ENCODE data around the gene FNTB. TPM values are rescaled to one million over a fixed set of nuclear protein-coding genes. Genes with fewer than 3 reads are reported as not detected.

Gene FNTB
- polyA plus RNA-seq, 1 donor: 26.2 TPM

DNA sequence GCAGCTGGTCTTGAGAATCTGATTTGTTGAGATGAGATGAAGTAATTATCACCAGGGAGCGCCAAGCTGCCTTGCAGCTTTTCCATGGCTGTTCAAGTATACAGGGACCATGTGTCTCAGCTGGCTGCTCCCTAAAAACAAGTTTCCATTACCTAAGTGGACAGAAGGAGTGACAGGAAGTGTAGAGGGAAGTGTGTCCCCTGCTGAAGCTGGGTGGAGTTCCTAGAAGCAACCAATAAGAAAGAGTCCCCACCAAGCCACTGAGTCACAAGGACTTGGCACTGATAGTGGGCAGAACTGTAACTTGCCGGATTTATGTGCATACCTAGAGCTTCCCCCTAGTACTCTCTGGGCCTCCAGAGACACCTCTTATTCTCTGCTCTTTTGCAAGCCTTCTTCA lies 42.7 kb upstream of the FNTB start:
- peaks cover 32% of the 10 kb centered on the region for H3K36me3 ChIP-seq (ENCODE audit: control insufficient read depth, insufficient read depth, low read length)
- no peak overlapping the region for H3K27ac ChIP-seq (ENCODE audit: low read length)
- no peak overlapping the region for H3K4me3 ChIP-seq (ENCODE audit: low read length)
- peaks cover 2% of the 10 kb centered on the region for H3K9me3 ChIP-seq (ENCODE audit: control insufficient read depth, low read depth, low read length)
- DNase-seq: no peak
- WGBS (ENCODE audit: insufficient coverage, low lambda C conversion rate): no CpG with 5 or more reads among the region's 2 CpGs
- no peaks in the 10 kb centered on the region for H3K27me3 ChIP-seq (ENCODE audit: control insufficient read depth, insufficient read depth, low read length)
- peaks cover 63% of the 10 kb centered on the region for H3K4me1 ChIP-seq (ENCODE audit: control insufficient read depth, insufficient read depth, low read length)

DNA sequence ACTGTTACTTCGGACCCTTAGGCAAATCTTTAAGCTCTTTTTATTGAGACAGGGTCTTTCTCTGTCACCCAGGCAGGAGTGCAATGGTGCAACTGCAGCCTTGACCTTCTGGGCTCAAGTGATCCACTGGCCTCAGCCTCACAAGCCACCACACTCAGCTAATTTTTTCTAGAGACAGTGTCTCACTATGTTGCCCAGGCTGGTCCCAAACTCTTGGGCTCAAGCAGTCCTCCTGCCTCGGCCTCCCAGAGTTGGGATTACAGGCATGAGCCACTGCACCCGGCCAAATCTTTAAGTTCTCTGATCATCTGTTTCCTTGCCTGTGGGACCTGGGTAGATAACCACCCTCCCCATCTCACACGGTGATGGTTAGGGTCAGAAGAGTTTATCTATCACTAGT lies 41.8 kb upstream of the FNTB start:
- Histone ChIP-seq H3K27me3 (ENCODE audit: control insufficient read depth, insufficient read depth, low read length) (no peaks in the 10 kb centered on the region), H3K4me3 (ENCODE audit: low read length) (no peak overlapping the region), H3K27ac (ENCODE audit: low read length) (no peak overlapping the region), H3K9me3 (ENCODE audit: control insufficient read depth, low read depth, low read length) (peaks cover 2% of the 10 kb centered on the region), H3K4me1 (ENCODE audit: control insufficient read depth, insufficient read depth, low read length) (peaks cover 55% of the 10 kb centered on the region), H3K36me3 (ENCODE audit: control insufficient read depth, insufficient read depth, low read length) (peaks cover 33% of the 10 kb centered on the region)
- DNase-seq: no peak
- no CpG with 5 or more reads among the region's 4 CpGs for WGBS (ENCODE audit: insufficient coverage, low lambda C conversion rate)

DNA sequence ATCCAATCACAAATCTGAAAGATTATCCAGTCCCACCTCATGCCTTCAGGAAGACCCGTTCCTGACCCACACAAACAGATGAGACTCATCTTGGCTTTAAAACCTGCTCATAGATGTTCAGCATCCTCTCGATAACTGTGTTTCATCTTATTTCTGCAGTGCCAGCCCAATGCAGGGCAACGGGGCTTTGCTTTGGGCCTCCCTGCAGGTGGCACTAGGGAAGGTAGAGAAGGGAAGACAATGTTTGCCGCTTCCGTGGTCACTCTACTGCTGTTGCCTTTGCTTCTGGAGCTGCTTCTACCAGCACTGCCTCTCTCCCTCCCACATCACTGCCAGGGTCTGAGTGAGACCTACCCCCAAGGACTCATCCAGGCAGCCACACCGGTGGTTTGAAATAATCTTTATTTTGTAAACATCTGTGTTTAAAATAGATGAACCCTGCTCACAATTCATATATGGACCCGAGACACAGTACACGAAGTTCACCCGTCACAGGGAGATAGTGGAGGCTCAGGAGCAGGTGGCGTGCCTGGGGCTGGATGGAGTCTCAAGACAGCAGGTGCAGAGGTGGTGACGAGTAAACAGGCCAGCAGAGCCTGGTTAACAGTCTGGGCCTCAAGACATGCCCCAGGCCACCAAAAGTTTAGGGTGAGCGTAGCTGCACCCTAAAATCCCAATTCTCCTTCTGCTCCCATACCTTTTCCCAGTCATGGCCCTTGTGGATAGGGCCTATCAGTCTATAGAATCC lies 41.1 kb upstream of the FNTB start:
- DNase-seq: no peak
- WGBS (ENCODE audit: insufficient coverage, low lambda C conversion rate): no CpG with 5 or more reads among the region's 12 CpGs
- Histone ChIP-seq H3K36me3 (ENCODE audit: control insufficient read depth, insufficient read depth, low read length) (peaks cover 40% of the 10 kb centered on the region), H3K4me3 (ENCODE audit: low read length) (no peak overlapping the region), H3K9me3 (ENCODE audit: control insufficient read depth, low read depth, low read length) (peaks cover 2% of the 10 kb centered on the region), H3K4me1 (ENCODE audit: control insufficient read depth, insufficient read depth, low read length) (peaks cover 48% of the 10 kb centered on the region), H3K27me3 (ENCODE audit: control insufficient read depth, insufficient read depth, low read length) (no peaks in the 10 kb centered on the region), H3K27ac (ENCODE audit: low read length) (no peak overlapping the region)

GRCh38 chr14:64946310-64947045 lies 40.2 kb upstream of the FNTB start:
- peaks cover 2% of the 10 kb centered on the region for H3K9me3 ChIP-seq (ENCODE audit: control insufficient read depth, low read depth, low read length)
- no peak overlapping the region for H3K4me3 ChIP-seq (ENCODE audit: low read length)
- no CpG with 5 or more reads among the region's 6 CpGs for WGBS (ENCODE audit: insufficient coverage, low lambda C conversion rate)
- H3K4me1 ChIP-seq (ENCODE audit: control insufficient read depth, insufficient read depth, low read length): peaks cover 40% of the 10 kb centered on the region
- H3K36me3 ChIP-seq (ENCODE audit: control insufficient read depth, insufficient read depth, low read length): peaks cover 45% of the 10 kb centered on the region
- no peak overlapping the region for H3K27ac ChIP-seq (ENCODE audit: low read length)
- DNase-seq: no peak
- H3K27me3 ChIP-seq (ENCODE audit: control insufficient read depth, insufficient read depth, low read length): no peaks in the 10 kb centered on the region

DNA sequence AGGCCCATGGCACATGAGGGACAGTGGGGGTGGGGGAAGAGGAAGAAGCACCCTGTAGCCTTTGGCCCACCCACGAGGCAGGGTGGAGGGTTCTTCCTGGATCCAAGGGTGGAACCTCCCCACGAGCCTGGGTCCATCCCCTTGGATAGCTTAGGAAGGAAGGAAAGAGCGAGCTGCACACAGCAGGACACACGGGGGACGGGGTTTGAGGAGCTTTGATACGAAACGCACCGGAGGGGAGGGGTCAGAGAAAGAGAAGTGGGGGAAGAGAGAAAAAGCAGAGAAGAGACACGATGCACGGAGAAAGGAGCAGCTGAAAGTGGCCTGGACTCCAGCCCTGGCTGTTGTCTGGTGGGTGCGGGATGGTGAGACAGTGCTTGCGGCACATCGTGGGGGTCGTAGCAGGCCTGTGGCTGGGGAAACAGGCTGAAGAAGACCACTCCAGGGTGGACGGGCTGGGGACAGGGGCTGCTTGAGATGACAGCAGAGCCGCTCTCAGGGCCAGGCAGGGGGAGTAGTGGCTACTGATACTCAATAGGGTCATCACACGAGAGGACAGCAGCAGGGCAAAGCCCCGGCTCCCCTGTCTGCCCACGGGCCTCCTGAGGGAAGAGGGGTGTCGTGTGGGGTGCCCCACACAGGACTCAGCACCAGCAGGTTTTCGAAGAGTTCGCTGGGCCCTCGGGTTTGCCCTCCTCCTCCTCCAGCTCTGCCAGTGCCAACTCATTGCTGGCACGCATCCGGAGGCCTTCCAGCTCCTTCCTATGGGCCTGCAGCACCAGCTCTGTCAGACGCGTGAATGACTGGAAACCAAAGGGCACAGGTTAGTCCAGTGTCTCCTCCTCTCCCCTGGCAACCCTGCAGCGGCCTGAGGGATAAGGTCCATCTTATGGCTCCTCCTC lies 38.7 kb upstream of the FNTB start:
- peaks cover 32% of the 10 kb centered on the region for H3K4me1 ChIP-seq (ENCODE audit: control insufficient read depth, insufficient read depth, low read length)
- peak; percentile 57 to 60 for DNase-seq
- H3K9me3 ChIP-seq (ENCODE audit: control insufficient read depth, low read depth, low read length): no peaks in the 10 kb centered on the region
- H3K27me3 ChIP-seq (ENCODE audit: control insufficient read depth, insufficient read depth, low read length): no peaks in the 10 kb centered on the region
- 94% methylated on average over 6 of the region's 28 CpGs for WGBS (ENCODE audit: insufficient coverage, low lambda C conversion rate)
- no peak overlapping the region for H3K27ac ChIP-seq (ENCODE audit: low read length)
- H3K36me3 ChIP-seq (ENCODE audit: control insufficient read depth, insufficient read depth, low read length): peaks cover 50% of the 10 kb centered on the region
- H3K4me3 ChIP-seq (ENCODE audit: low read length): no peak overlapping the region

DNA sequence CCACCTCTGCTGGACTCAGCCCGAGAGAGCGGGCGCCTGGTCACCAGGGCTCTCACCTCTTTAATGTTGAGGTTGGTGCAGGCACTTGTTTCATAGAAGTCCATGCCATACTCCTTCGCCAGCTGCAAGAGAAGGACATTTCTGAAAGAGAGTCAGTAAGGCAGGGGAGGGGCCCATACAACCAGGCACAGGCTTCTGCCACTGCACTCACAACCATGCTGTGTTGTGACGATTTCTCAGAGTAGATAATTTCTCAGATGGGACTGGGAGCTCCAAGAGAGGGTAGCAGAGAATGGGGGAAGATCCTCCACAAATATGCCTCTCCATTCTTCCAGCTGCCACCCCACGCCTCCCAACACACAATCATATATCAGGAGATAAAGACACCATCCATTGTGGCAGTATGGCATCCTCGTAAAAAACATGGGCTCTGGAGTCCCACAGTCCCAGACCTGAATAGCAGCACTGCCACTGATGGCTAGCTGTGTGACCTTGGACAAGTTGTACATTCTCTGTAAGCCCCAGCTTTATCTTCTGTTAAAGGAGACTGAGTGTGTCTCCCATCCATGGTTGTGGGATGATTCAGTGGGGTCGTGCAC lies 38.0 kb upstream of the FNTB start:
- Histone ChIP-seq H3K4me3 (ENCODE audit: low read length) (no peak overlapping the region), H3K36me3 (ENCODE audit: control insufficient read depth, insufficient read depth, low read length) (peaks cover 54% of the 10 kb centered on the region), H3K4me1 (ENCODE audit: control insufficient read depth, insufficient read depth, low read length) (peaks cover 24% of the 10 kb centered on the region), H3K9me3 (ENCODE audit: control insufficient read depth, low read depth, low read length) (no peaks in the 10 kb centered on the region), H3K27me3 (ENCODE audit: control insufficient read depth, insufficient read depth, low read length) (no peaks in the 10 kb centered on the region), H3K27ac (ENCODE audit: low read length) (no peak overlapping the region)
- DNase-seq: no peak
- WGBS (ENCODE audit: insufficient coverage, low lambda C conversion rate): no CpG with 5 or more reads among the region's 8 CpGs

DNA sequence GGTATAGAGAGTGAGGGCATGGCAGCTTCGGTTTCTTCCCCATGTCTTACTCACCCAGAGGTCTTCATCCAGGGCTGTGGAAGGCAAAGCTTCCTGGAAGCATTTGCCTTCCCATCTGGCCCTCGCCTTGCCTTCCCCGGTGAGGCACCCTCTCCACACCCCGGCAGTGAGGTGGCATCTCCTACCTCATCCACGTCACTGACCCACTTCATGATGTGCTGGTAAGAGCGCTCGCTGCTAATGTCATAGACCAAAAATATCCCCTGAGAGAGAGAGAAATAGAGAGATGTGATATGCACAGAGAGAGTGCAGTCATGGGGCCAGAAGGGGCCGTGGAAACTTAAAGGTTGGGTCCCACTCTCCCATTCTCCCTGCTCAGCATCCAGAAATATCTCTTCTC lies 35.8 kb upstream of the FNTB start:
- no peak overlapping the region for H3K27ac ChIP-seq (ENCODE audit: low read length)
- H3K27me3 ChIP-seq (ENCODE audit: control insufficient read depth, insufficient read depth, low read length): no peaks in the 10 kb centered on the region
- H3K9me3 ChIP-seq (ENCODE audit: control insufficient read depth, low read depth, low read length): no peaks in the 10 kb centered on the region
- no peak for DNase-seq
- WGBS (ENCODE audit: insufficient coverage, low lambda C conversion rate): no CpG with 5 or more reads among the region's 8 CpGs
- peaks cover 47% of the 10 kb centered on the region for H3K36me3 ChIP-seq (ENCODE audit: control insufficient read depth, insufficient read depth, low read length)
- H3K4me3 ChIP-seq (ENCODE audit: low read length): no peak overlapping the region
- H3K4me1 ChIP-seq (ENCODE audit: control insufficient read depth, insufficient read depth, low read length): peaks cover 14% of the 10 kb centered on the region

GRCh38 chr14:64951291-64951690 lies 35.4 kb upstream of the FNTB start:
- no peak for DNase-seq
- Histone ChIP-seq H3K36me3 (ENCODE audit: control insufficient read depth, insufficient read depth, low read length) (peaks cover 47% of the 10 kb centered on the region), H3K4me3 (ENCODE audit: low read length) (no peak overlapping the region), H3K4me1 (ENCODE audit: control insufficient read depth, insufficient read depth, low read length) (peaks cover 14% of the 10 kb centered on the region), H3K27me3 (ENCODE audit: control insufficient read depth, insufficient read depth, low read length) (no peaks in the 10 kb centered on the region), H3K9me3 (ENCODE audit: control insufficient read depth, low read depth, low read length) (no peaks in the 10 kb centered on the region), H3K27ac (ENCODE audit: low read length) (no peak overlapping the region)
- no CpG with 5 or more reads among the region's 8 CpGs for WGBS (ENCODE audit: insufficient coverage, low lambda C conversion rate)

DNA sequence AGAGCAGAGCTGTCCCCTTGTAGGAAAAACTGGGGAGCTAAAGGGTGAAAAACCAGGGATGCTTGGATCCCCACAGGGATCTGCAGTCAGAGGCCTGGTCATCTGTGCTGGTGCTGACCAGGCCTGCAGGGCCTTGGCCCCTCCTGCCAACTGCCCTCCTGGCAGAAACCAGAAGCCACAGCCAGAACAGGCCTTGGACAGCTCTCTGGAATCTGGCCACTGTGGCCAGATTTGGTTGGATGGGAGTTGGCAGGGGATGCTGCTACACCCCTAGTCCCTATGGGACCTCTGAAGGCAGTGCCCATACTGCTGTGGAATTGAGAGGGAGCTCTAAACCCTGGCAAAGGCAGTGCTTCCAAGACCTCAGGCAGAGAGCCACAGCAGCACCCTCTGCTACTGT lies 35.0 kb upstream of the FNTB start:
- Histone ChIP-seq H3K9me3 (ENCODE audit: control insufficient read depth, low read depth, low read length) (no peaks in the 10 kb centered on the region), H3K36me3 (ENCODE audit: control insufficient read depth, insufficient read depth, low read length) (peaks cover 47% of the 10 kb centered on the region), H3K4me1 (ENCODE audit: control insufficient read depth, insufficient read depth, low read length) (peaks cover 14% of the 10 kb centered on the region), H3K4me3 (ENCODE audit: low read length) (no peak overlapping the region), H3K27me3 (ENCODE audit: control insufficient read depth, insufficient read depth, low read length) (no peaks in the 10 kb centered on the region), H3K27ac (ENCODE audit: low read length) (no peak overlapping the region)
- DNase-seq: no peak
